GM23248 (cell line): ENCODE data around the gene KATNAL1. TPM values are rescaled to one million over a fixed set of nuclear protein-coding genes. Genes with fewer than 3 reads are reported as not detected.

ENCODE experiments used
- DNase-seq: peaks from one replicate; pipeline ENCODE4 v3.0.0-alpha.2; 2015
- H2AFZ ChIP-seq: fragments of 200-600 bp; sonication (generic); 2 replicates; pipeline ENCODE4 v1.6.1; 2016; ENCODE audit warnings: antibody characterized with exemption
- H3F3A ChIP-seq: fragments of 200-600 bp; sonication (generic); 2 replicates; pipeline ENCODE4 v1.6.1; 2016; ENCODE audit warnings: mild to moderate bottlenecking, antibody characterized with exemption, mixed run types; ENCODE audit not compliant: insufficient read depth
- H3K27ac ChIP-seq: fragments of 200-600 bp; sonication (generic); 2 replicates; pipeline ENCODE4 v1.5.1; 2016; ENCODE audit warnings: mild to moderate bottlenecking
- H3K27me3 ChIP-seq: fragments of 200-600 bp; sonication (generic); replicated peaks from 2 replicates; pipeline ENCODE4 v1.6.1; 2016; ENCODE audit warnings: mild to moderate bottlenecking; ENCODE audit not compliant: insufficient read depth
- H3K36me3 ChIP-seq: fragments of 200-600 bp; sonication (generic); 2 replicates; pipeline ENCODE4 v1.6.1; 2016; ENCODE audit warnings: low read depth, mild to moderate bottlenecking
- H3K4me1 ChIP-seq: fragments of 200-600 bp; sonication (generic); 2 replicates; pipeline ENCODE4 v1.6.1; 2016; ENCODE audit warnings: mild to moderate bottlenecking; ENCODE audit not compliant: insufficient read depth
- H3K4me2 ChIP-seq: fragments of 200-600 bp; sonication (generic); one replicate; pipeline ENCODE4 v1.6.1; 2016; ENCODE audit warnings: mild to moderate bottlenecking; ENCODE audit not compliant: unreplicated experiment
- H3K4me3 ChIP-seq: fragments of 200-600 bp; sonication (generic); 2 replicates; pipeline ENCODE4 v1.5.1; 2016; ENCODE audit warnings: mild to moderate bottlenecking
- H3K79me2 ChIP-seq: fragments of 200-600 bp; sonication (generic); 2 replicates; pipeline ENCODE4 v1.6.1; 2016; ENCODE audit warnings: mild to moderate bottlenecking; ENCODE audit not compliant: insufficient read depth
- H3K9ac ChIP-seq: fragments of 200-600 bp; sonication (generic); 2 replicates; pipeline ENCODE4 v1.6.1; 2016; ENCODE audit warnings: mild to moderate bottlenecking
- H3K9me2 ChIP-seq: fragments of 200-600 bp; sonication (generic); 2 replicates; pipeline ENCODE4 v1.6.1; 2016; ENCODE audit warnings: mixed run types, mild to moderate bottlenecking, moderate library complexity; ENCODE audit not compliant: insufficient read depth
- H3K9me3 ChIP-seq: fragments of 200-600 bp; sonication (generic); one replicate; pipeline ENCODE4 v1.6.1; 2017; ENCODE audit warnings: low read depth
- H4K20me1 ChIP-seq: fragments of 200-600 bp; sonication (generic); 2 replicates; pipeline ENCODE4 v1.6.0; 2016; ENCODE audit not compliant: insufficient read depth
- EZH2 ChIP-seq: fragments of 200-600 bp; sonication (generic); IDR thresholded peaks from 2 replicates; pipeline ENCODE4 v1.6.1; 2018; ENCODE audit warnings: antibody characterized with exemption, mild to moderate bottlenecking; ENCODE audit not compliant: insufficient read depth, poor library complexity, severe bottlenecking
- EZH2phosphoT487 ChIP-seq: fragments of 200-600 bp; sonication (generic); IDR thresholded peaks from 2 replicates; pipeline ENCODE4 v1.6.1; 2018; ENCODE audit warnings: antibody characterized with exemption, moderate library complexity, mild to moderate bottlenecking, low read depth; ENCODE audit not compliant: insufficient read depth
- WGBS, 2 experiments: methylation state at CpG; one replicate each; pipeline ENCODE4 v1.1.6; 2015 to 2017; ENCODE audit warnings: low lambda C conversion rate in 2 of 2, low coverage in 1 of 2; ENCODE audit errors: missing lambda C conversion rate in 2 of 2; 5-methylcytosine and 5-hydroxymethylcytosine counted together
- in situ Hi-C: fragments of 300-500 bp; cut with MboI; formaldehyde crosslinking; loops from 2 replicates; pipeline ENCODE4 v1.15.0; 2020
- polyA plus RNA-seq: library from polyadenylated mRNA; unstranded; fragments of >200 nt; fragmentation: Nextera tagmentation; extraction: Ambion mirVana; gene quantifications from 2 replicates; pipeline ENCODE4 v1.2.1, GENCODE V29; 2016
- total RNA-seq: library from RNA; depleted of rRNA; stranded (reverse); fragments of >200 nt; shearing (Covaris generic); gene quantifications from 2 replicates; pipeline ENCODE4 v1.2.3, GENCODE V29; 2014

The KATNAL1 gene
- total and polyA plus RNA-seq, 2 experiments from 2014 or later: 23.1 to 34.8 TPM

- H3K9me3 ChIP-seq: no peaks in the 10 kb centered on the region
- no peaks in the 10 kb centered on the region for H3K36me3 ChIP-seq
- no peak overlapping the region for H2AFZ ChIP-seq
- H3K79me2 ChIP-seq: no peaks in the 10 kb centered on the region
- H3K4me2 ChIP-seq: no peak overlapping the region
- no peaks in the 10 kb centered on the region for H3K4me1 ChIP-seq
- no peak overlapping the region for H3K27ac ChIP-seq
- peaks cover 5% of the 10 kb centered on the region; the same call in 1 of the 2 replicates for H3F3A ChIP-seq
- DNase-seq: no peak
- no peak overlapping the region for H3K9ac ChIP-seq
- no peaks in the 10 kb centered on the region for H3K9me2 ChIP-seq
- in situ Hi-C loops: no loop called here
- no peaks in the 10 kb centered on the region for H3K27me3 ChIP-seq
- TF ChIP-seq EZH2 (no peak), EZH2phosphoT487 (no peak)
- 65 to 68% methylated on average over 4 of the region's 4 CpGs for WGBS, 2 experiments
- H3K4me3 ChIP-seq: no peak overlapping the region
- no peaks in the 10 kb centered on the region for H4K20me1 ChIP-seq
Measured at GRCh38 chr13:30353471-30354215, 46.3 kb upstream of the KATNAL1 start.

DNA sequence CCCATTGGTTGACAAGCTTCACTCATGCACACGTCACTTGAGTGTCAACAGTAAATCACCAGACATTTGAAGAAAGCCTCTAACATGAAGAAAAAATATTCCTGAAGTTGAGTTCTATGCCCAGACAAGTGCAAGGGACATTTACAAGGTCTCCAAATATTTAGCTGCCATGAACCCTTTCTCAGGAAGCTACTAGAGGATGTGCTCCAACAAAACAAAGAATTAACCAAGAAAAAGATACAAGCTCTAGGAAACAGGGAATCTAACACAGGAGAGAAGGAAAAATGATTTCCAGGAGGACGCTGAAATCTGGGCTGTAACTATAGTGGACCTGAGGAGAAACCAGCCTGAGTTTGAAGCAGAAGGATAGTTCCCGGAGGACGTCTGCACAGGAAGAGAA, 45.7 kb upstream of the KATNAL1 start:
- Histone ChIP-seq H3K27ac (no peak overlapping the region), H3K36me3 (no peaks in the 10 kb centered on the region), H3K4me3 (no peak overlapping the region), H3K4me2 (no peak overlapping the region), H3F3A (peaks cover 5% of the 10 kb centered on the region; the same call in 1 of the 2 replicates), H4K20me1 (no peaks in the 10 kb centered on the region), H3K4me1 (no peaks in the 10 kb centered on the region), H3K9me2 (no peaks in the 10 kb centered on the region), H2AFZ (no peak overlapping the region), H3K79me2 (no peaks in the 10 kb centered on the region), H3K27me3 (no peaks in the 10 kb centered on the region), H3K9me3 (no peaks in the 10 kb centered on the region), H3K9ac (no peak overlapping the region)
- 70 to 74% methylated on average over 4 of the region's 4 CpGs for WGBS, 2 experiments
- DNase-seq: no peak
- in situ Hi-C loops: no loop called here
- no peak for TF ChIP-seq EZH2
- TF ChIP-seq EZH2phosphoT487: no peak

- in situ Hi-C loops: no loop called here
- no peaks in the 10 kb centered on the region for H3K27me3 ChIP-seq
- H3K79me2 ChIP-seq: no peaks in the 10 kb centered on the region
- 88 to 94% methylated on average over 2 of the region's 2 CpGs for WGBS, 2 experiments
- no peak for DNase-seq
- no peak overlapping the region for H3K9ac ChIP-seq
- peaks cover 5% of the 10 kb centered on the region; the same call in 1 of the 2 replicates for H3F3A ChIP-seq
- no peak overlapping the region for H3K4me3 ChIP-seq
- H3K9me3 ChIP-seq: no peaks in the 10 kb centered on the region
- no peak overlapping the region for H3K27ac ChIP-seq
- H4K20me1 ChIP-seq: no peaks in the 10 kb centered on the region
- H3K4me2 ChIP-seq: no peak overlapping the region
- H3K36me3 ChIP-seq: no peaks in the 10 kb centered on the region
- no peak overlapping the region for H2AFZ ChIP-seq
- no peaks in the 10 kb centered on the region for H3K9me2 ChIP-seq
- TF ChIP-seq EZH2phosphoT487: no peak
- TF ChIP-seq EZH2: no peak
- no peaks in the 10 kb centered on the region for H3K4me1 ChIP-seq
Measured at GRCh38 chr13:30352121-30352520, 44.8 kb upstream of the KATNAL1 start.

GRCh38 chr13:30346789-30347167, 39.4 kb upstream of the KATNAL1 start:
- Histone ChIP-seq H2AFZ (no peak overlapping the region), H3K9me3 (no peaks in the 10 kb centered on the region), H4K20me1 (no peaks in the 10 kb centered on the region), H3K9me2 (no peaks in the 10 kb centered on the region), H3K27ac (no peak overlapping the region), H3K4me1 (peaks cover 16% of the 10 kb centered on the region), H3K4me3 (no peak overlapping the region), H3K4me2 (no peak overlapping the region), H3K79me2 (no peaks in the 10 kb centered on the region), H3F3A (peaks cover 16% of the 10 kb centered on the region), H3K27me3 (no peaks in the 10 kb centered on the region), H3K9ac (no peak overlapping the region), H3K36me3 (no peaks in the 10 kb centered on the region)
- in situ Hi-C loops: no loop called here
- WGBS, 2 experiments: 67 to 73% methylated on average over 4 of the region's 4 CpGs
- DNase-seq: no peak
- TF ChIP-seq EZH2 (no peak), EZH2phosphoT487 (no peak)
